Ovary (tissue), 3 donors: Measurements from ENCODE around the gene TMEM156.
"Not testable (repeated sequence)": the region's sequence is repeated elsewhere in the genome, so short reads cannot be mapped to it uniquely, and the experiment has no call there.

Experiments used
- CTCF ChIP-seq, 3 donors: fragments of 450-650 bp in 2 of 3; fragments of 200-600 bp in 1 of 3; IDR thresholded peaks; one replicate each; pipeline versions ENCODE4 v1.5.1 to v1.8.0; 2016 to 2022; ENCODE audit warnings: antibody characterized with exemption in 3 of 3, mild to moderate bottlenecking in 1 of 3
- POLR2A ChIP-seq: fragments of 450-650 bp; IDR thresholded peaks from one replicate; pipeline ENCODE4 v1.6.1; 2017; ENCODE audit warnings: antibody characterized with exemption, mild to moderate bottlenecking, moderate library complexity
- donor health status: DM: no; HTN: no; CAD: no.

DNA sequence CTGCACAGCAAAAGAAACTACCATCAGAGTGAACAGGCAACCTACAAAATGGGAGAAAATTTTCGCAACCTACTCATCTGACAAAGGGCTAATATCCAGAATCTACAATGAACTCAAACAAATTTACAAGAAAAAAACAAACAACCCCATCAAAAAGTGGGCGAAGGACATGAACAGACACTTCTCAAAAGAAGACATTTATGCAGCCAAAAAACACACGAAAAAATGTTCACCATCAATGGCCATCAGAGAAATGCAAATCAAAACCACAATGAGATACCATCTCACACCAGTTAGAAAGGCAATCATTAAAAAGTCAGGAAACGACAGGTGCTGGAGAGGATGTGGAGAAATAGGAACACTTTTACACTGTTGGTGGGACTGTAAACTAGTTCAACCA, 30.2 kb downstream of the TMEM156 start:
- TF ChIP-seq CTCF (IDR thresholded peaks at IDR 0.05); POLR2A: not testable (repeated sequence)
